Esophagus muscularis mucosa (tissue), 4 donors: Measurements from ENCODE around the gene GAPVD1. TPM values are rescaled to one million over a fixed set of nuclear protein-coding genes. Genes with fewer than 3 reads are reported as not detected.
"Not testable (repeated sequence)": the region's sequence is repeated elsewhere in the genome, so short reads cannot be mapped to it uniquely, and the experiment has no call there.

Experiments used
- DNase-seq: peaks from one replicate; pipeline ENCODE4 v3.0.0-alpha.2; 2017; ENCODE audit errors: extremely low spot score
- H3K27ac ChIP-seq, 4 donors: fragments of 200-600 bp; sonication (generic); replicated peaks in 1 of 4; 1 replicate in 3 of 4; 2 replicates in 1 of 4; pipeline ENCODE4 v1.5.1; 2016 to 2019; ENCODE audit warnings: mild to moderate bottlenecking in 1 of 4
- H3K27me3 ChIP-seq, 4 donors: fragments of 200-600 bp; sonication (generic); one replicate each; pipeline versions ENCODE4 v1.5.1 to v1.6.0; 2016 to 2019
- H3K36me3 ChIP-seq, 4 donors: fragments of 200-600 bp; sonication (generic); one replicate each; pipeline ENCODE4 v1.5.1; 2016 to 2019
- H3K4me1 ChIP-seq, 4 donors: fragments of 200-600 bp; sonication (generic); one replicate each; pipeline ENCODE4 v1.5.1; 2016 to 2019
- H3K4me3 ChIP-seq, 4 donors: fragments of 200-600 bp; sonication (generic); 1 replicate in 2 of 4; 2 replicates in 2 of 4; pipeline ENCODE4 v1.5.1; 2016 to 2019; ENCODE audit warnings: mild to moderate bottlenecking in 4 of 4, moderate library complexity in 1 of 4
- H3K9me3 ChIP-seq, 4 donors: fragments of 200-600 bp; sonication (generic); 1 replicate in 3 of 4; 2 replicates in 1 of 4; pipeline ENCODE4 v1.5.1; 2016 to 2019
- EP300 ChIP-seq: sonication (generic); formaldehyde crosslinking; IDR thresholded peaks from one replicate; pipeline ENCODE4 v1.6.1; 2017; ENCODE audit warnings: antibody characterized with exemption
- POLR2A ChIP-seq: fragments of 450-650 bp; IDR thresholded peaks from one replicate; pipeline ENCODE4 v1.6.1; 2017; ENCODE audit warnings: antibody characterized with exemption, moderate library complexity, mild to moderate bottlenecking, low read depth
- POLR2AphosphoS5 ChIP-seq, 2 donors: sonication (generic); formaldehyde crosslinking; IDR thresholded peaks; one replicate each; pipeline ENCODE4 v1.6.1; 2017; ENCODE audit warnings: antibody characterized with exemption in 2 of 2
- WGBS: methylation state at CpG from one replicate; pipeline ENCODE4 v1.1.5; 2018; 5-methylcytosine and 5-hydroxymethylcytosine counted together
- intact Hi-C: fragments of 100-400 bp; cut with DNase I; formaldehyde crosslinking; loops from one replicate; pipeline ENCODE4 v1.15.1; 2023
- total RNA-seq, 4 donors: library from RNA; depleted of rRNA; stranded (reverse); fragments of >200 nt; gene quantifications; one replicate each; pipeline versions ENCODE4 v1.1.0 to v1.2.1, GENCODE V29; 2016
- TF ChIP-seq, protein P1 (sequence below), 3 experiments: fragments of 200-600 bp in 2 of 3; fragments of 450-650 bp in 1 of 3; sonication (generic) in 2 of 3; IDR thresholded peaks; one replicate each; pipeline ENCODE4 v1.5.1; 2017 to 2019; ENCODE audit warnings: antibody characterized with exemption in 3 of 3, mild to moderate bottlenecking in 2 of 3, moderate library complexity in 1 of 3

Gene GAPVD1
- total RNA-seq, 4 donors from 2014 or later = 39.0 to 58.6 (median 45.2) TPM

DNA sequence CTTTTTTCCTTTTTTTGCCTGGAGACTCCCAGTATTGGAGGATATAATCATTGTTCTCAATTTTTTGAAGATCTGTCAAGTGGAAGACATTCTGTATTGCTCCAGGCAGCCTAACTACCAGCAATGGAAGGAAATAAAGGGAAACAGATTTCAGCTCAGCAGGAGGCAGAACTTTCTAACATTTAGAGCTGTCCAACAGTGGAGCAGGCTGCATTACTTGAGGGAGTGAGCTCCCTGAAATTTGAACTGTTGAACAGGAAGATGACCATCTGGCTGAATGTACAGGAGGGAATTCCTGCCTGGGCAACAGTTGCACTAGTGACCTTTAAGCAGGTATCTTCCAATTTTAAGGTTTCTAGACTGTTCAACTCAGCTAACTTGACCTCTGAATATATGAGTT, 1.1 kb upstream of the GAPVD1 start:
- H3K27ac ChIP-seq = peak overlapping the region in 1 of 4 donors; percentile 75
- intact Hi-C loops = no loop called here

DNA sequence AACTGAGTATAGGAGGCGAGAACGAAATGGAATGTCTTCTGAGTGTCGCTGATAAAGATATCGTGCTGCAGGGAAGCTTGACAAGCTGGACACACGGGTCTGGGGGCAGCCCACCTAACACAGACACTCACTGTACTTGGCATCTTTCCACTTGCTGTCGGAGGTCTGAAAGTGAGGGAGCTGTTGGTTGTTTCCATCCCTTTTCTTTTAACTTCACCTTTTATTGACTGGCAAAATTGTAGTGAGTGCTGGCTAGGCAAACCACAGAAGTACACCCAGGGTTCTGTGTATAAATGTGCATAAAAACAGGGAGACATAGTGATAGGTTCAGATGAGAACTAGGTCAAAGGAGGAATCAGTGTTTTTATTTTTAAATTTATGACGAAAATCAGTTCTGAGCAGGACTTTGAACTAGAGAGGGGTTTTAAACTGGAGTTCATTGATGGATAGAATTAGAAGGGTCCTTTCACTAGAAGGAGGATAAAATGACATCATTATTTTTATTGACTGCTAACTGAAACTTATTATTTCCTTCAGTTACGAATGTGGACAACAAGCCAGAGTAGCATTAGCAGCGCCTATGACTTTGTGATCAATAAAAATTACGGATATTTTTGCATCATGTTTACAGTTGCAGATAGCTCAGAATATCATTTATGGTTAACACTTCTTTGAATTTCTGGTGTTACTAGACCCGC, 817 bp downstream of the GAPVD1 start:
- 22% methylated on average over 11 of the region's 11 CpGs for WGBS
- intact Hi-C loops = no loop called here
- DNase-seq = no peak
- no peaks in the 10 kb centered on the region for H3K9me3 ChIP-seq
- H3K27me3 ChIP-seq = no peaks in the 10 kb centered on the region
- H3K36me3 ChIP-seq = peaks cover 0 to 28% (median 5%) of the 10 kb centered on the region in 4 donors
- H3K4me1 ChIP-seq = peaks cover 21 to 28% (median 27%) of the 10 kb centered on the region in 4 donors
- peak overlapping the region; percentile 72 to 97 (median 86) for H3K4me3 ChIP-seq
- peak overlapping the region; percentile 75 to 87 (median 84) for H3K27ac ChIP-seq
- no peak for TF ChIP-seq POLR2A
- TF ChIP-seq EP300 = no peak
- no peak for TF ChIP-seq POLR2AphosphoS5 (IDR thresholded peaks at IDR 0.05)
- TF ChIP-seq, protein P1, sequence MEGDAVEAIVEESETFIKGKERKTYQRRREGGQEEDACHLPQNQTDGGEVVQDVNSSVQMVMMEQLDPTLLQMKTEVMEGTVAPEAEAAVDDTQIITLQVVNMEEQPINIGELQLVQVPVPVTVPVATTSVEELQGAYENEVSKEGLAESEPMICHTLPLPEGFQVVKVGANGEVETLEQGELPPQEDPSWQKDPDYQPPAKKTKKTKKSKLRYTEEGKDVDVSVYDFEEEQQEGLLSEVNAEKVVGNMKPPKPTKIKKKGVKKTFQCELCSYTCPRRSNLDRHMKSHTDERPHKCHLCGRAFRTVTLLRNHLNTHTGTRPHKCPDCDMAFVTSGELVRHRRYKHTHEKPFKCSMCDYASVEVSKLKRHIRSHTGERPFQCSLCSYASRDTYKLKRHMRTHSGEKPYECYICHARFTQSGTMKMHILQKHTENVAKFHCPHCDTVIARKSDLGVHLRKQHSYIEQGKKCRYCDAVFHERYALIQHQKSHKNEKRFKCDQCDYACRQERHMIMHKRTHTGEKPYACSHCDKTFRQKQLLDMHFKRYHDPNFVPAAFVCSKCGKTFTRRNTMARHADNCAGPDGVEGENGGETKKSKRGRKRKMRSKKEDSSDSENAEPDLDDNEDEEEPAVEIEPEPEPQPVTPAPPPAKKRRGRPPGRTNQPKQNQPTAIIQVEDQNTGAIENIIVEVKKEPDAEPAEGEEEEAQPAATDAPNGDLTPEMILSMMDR (IDR thresholded peaks at IDR 0.05) = no peak

More for the DNA sequence above, 1.1 kb upstream of the GAPVD1 start:
- DNase-seq = no peak
- Histone ChIP-seq H3K27me3 (no peaks in the 10 kb centered on the region), H3K9me3 (no peaks in the 10 kb centered on the region), H3K4me3 (no peak overlapping the region), H3K36me3 (peaks cover 0 to 18% (median 2%) of the 10 kb centered on the region in 4 donors), H3K4me1 (peaks cover 21 to 28% (median 27%) of the 10 kb centered on the region in 4 donors)
- TF ChIP-seq POLR2A = no peak
- TF ChIP-seq POLR2AphosphoS5 (IDR thresholded peaks at IDR 0.05) = no peak
- TF ChIP-seq, protein P1 (IDR thresholded peaks at IDR 0.05) = no peak
- TF ChIP-seq EP300 = no peak

DNA sequence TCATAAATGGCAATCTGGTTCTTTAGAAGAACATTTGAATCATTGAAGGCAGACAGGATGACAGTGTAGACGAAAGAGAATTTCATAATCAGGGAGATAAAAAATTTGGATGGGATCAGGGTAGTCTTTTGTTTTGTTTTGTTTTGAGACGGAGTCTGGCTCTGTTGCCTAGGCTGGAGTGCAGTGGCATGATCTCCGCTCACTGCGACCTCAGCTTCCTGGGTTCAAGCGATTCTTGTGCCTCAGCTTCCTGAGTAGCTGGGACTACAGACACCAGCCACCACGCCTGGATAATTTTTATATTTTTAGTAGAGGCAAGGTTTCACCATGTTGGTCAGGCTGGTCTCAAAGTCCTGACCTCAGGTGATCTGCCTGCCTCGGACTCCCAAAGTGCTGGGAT, 2.4 kb downstream of the GAPVD1 start:
- H3K9me3 ChIP-seq, DNase-seq, H3K27me3 ChIP-seq, H3K27ac ChIP-seq, H3K4me3 ChIP-seq, intact Hi-C loops: not testable (repeated sequence)
- Histone ChIP-seq H3K4me1 (peaks cover 26 to 44% (median 31%) of the 10 kb centered on the region in 4 donors), H3K36me3 (peaks cover 0 to 28% (median 5%) of the 10 kb centered on the region in 4 donors)
- 91% methylated on average over 7 of the region's 7 CpGs for WGBS

GRCh38 chr9:125268394-125269013, 6.9 kb downstream of the GAPVD1 start:
- no peak for DNase-seq
- intact Hi-C loops = no loop called here
- Histone ChIP-seq H3K9me3 (no peaks in the 10 kb centered on the region), H3K4me3 (no peak overlapping the region), H3K27me3 (no peaks in the 10 kb centered on the region), H3K4me1 (peaks cover 17 to 58% (median 39%) of the 10 kb centered on the region in 4 donors), H3K36me3 (peaks cover 0 to 30% (median 5%) of the 10 kb centered on the region in 4 donors), H3K27ac (no peak overlapping the region)
- TF ChIP-seq POLR2AphosphoS5 (IDR thresholded peaks at IDR 0.05) (no peak), EP300 (no peak), POLR2A (no peak)
- TF ChIP-seq, protein P1 (IDR thresholded peaks at IDR 0.05) = no peak
- 68% methylated on average over 6 of the region's 6 CpGs for WGBS

- Histone ChIP-seq H3K27ac (no peak overlapping the region), H3K9me3 (no peaks in the 10 kb centered on the region), H3K36me3 (peaks cover 0 to 26% (median 5%) of the 10 kb centered on the region in 4 donors), H3K4me1 (peaks cover 11 to 56% (median 39%) of the 10 kb centered on the region in 4 donors), H3K27me3 (no peaks in the 10 kb centered on the region), H3K4me3 (no peak overlapping the region)
- 86% methylated on average over 1 of the region's 1 CpG for WGBS
- DNase-seq = no peak
- intact Hi-C loops = no loop called here
- TF ChIP-seq POLR2A (no peak), EP300 (no peak), POLR2AphosphoS5 (IDR thresholded peaks at IDR 0.05) (no peak)
- TF ChIP-seq, protein P1 (IDR thresholded peaks at IDR 0.05) = no peak
Measured at GRCh38 chr9:125269014-125269397, 7.4 kb downstream of the GAPVD1 start.
